HG03575 (cell line): Measurements from ENCODE around the gene COA7.
"Not testable (repeated sequence)": the region's sequence is repeated elsewhere in the genome, so short reads cannot be mapped to it uniquely, and the experiment has no call there.

Experiments used
- ATAC-seq: cut with Tn5 transposase; IDR thresholded peaks from one replicate; pipeline ENCODE4 v1.9.1; 2021; ENCODE audit not compliant: unreplicated experiment, insufficient number of reproducible peaks, low FRiP score; ENCODE audit errors: extremely low read depth

COA7 gene

DNA sequence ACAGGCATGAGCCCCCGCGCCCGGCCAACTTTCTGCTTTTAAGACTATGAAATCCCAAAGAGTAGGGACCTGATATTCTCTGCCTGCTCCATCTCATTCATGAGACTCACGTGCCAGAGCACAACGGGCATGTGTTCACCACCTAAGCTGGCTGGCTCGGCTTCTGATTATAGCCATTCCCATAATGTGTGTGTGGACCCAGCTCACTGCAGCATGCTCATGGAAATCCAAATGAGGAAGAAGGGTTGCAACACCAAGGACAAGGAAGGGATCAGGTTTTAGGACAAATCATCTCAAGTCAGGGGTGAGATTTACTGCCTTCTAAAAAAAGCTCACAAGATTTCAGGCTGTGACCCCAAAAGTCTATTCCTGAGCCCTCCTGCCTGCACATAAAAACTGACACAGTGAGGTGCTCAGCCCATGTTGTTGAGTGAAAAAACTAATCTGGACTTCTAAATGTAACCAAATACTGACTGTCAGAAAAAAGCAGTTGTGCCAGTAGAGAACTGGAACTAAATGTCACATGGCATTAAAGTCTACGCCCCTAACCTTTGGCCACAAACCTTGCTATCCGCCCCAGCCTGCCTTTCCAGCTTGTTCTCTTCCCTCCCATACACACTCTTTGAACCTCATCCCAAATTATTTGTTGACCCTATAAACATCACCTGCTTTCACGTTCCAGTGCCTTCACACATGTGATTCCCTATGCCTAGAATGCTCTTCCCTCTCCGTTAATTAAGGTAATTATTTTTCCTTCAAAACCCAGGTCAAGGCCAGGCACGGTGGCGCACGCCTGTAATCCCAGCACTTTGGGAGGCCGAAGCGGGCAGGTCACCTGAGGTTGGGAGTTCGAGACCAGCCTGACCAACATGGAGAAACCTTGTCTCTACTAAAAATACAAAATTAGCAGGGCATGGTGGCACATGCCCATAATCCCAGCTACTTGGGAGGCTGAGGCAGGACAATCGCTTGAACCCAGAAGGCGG lies 9.1 kb upstream of the COA7 start:
- no peak for ATAC-seq

DNA sequence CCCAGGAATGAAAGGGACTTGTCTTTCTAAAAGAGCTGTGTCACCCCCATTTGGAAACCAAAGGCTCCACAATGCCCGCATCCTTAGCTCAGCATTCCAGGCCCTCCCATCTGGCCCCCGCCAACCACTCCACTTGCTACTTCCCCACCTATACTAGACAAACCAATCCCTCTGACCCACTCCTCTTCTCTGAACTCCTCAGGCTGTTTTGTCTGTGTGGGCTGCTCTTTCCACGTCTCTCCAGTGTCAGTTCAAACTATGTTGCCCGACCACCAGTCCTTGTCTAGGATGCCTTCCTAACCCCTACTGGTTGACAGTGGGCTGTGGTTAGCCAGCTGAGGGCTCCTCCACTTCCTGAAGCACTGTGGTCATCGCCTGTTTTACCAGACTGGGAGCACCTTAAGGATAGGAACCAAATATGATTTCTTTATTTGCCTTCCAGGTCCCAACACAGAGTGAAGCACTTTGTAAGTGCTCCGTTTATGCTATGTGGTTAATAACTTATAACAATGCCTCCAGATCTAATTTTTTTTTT lies 8.1 kb upstream of the COA7 start:
- ATAC-seq, result no peak

DNA sequence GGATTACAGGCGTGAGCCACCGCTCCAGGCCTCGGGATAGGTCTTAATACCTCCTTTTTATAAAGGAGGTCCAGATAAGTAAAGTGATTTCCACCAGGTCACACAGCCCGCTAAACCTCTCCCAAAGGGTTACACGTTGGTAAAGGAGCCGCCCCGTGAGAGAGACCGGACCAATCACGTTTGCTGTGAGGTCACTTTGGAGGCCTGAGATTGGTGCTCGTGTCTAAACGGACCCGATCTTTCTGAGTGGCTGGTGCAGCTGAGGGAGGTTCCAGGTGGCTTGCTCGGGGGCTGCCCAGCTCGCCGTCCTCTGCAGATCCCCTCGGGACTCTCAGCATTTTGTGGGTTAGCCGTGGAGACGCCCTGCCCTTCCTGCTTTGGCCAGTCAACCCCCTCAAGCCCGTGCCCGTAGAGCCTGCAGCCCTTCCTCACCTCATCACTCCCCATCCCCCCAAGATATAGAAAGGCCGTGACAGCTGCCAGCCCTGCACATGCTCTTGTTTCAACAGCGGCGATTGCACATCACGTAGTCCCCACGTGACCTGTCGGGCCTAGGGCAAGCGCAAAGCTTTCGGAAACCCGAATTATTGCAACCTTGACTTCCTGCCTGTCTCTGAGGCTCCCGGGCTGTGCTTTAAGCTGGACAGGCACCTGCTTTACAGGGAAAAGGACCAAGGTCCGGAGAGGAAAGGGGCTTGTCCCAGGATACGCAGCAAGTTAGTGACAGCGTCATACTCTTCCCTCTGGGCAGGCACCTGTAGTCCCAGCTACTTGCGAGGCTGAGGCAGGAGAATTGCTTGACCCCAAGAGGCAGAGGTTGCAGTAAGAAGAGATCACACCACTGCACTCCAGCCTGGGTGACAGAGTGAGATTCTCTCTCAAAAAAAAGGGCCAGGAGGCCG lies 5.0 kb upstream of the COA7 start:
- ATAC-seq, result peak; percentile 63

GRCh38 chr1:52695627-52696026 lies 2.5 kb downstream of the COA7 start:
- ATAC-seq, result no peak

- ATAC-seq, result no peak
These were observed 4.3 kb downstream of the COA7 start for GRCh38 chr1:52693843-52694242.

DNA sequence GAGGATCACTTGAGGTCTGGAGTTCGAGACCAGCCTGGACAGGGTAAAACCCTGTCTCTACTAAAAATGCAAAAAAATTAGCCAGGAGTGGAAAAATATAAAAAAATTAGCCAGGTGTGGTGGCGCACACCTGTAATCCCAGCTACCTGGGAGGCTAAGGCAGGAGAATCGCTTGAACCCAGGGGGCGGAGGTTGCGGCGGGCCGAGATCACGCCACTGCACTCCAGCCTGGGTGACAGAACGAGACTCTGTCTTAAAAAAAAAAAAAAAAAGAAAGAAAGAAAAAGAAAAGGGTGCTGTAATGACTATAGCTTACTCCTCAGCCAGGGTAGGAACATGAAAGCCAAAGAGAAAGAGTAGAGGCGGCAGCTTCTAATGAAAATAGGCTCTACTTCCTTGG lies 4.8 kb downstream of the COA7 start:
- not testable (repeated sequence) for ATAC-seq

GRCh38 chr1:52692697-52693096 lies 5.5 kb downstream of the COA7 start:
- no peak for ATAC-seq

GRCh38 chr1:52691821-52692220 lies 6.3 kb downstream of the COA7 start:
- ATAC-seq, result no peak

GRCh38 chr1:52686830-52687229 lies 11.3 kb downstream of the COA7 start:
- ATAC-seq, result no peak

GRCh38 chr1:52686261-52686751 lies 11.8 kb downstream of the COA7 start:
- ATAC-seq, result not testable (repeated sequence)

DNA sequence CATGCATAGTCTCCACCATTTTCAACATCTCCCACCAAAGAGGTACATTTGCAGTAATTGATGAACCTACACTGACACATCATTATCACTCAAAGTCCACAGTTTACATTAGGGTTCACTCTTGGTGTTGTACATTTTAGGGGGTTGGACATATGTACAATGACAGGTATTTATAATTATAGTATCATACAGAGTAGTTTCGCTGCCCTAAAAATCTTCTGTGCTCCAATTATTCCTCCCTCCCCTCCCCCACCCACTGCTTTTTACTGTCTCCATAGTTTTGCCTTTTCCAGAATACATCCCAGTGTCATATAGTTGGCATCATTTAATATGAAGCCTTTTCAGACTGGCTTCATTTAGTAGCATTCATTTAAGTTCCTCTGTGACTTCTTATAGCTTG lies 13.6 kb downstream of the COA7 start:
- no peak for ATAC-seq

- ATAC-seq, result no peak
These were observed 14.7 kb downstream of the COA7 start for GRCh38 chr1:52683367-52683940.

DNA sequence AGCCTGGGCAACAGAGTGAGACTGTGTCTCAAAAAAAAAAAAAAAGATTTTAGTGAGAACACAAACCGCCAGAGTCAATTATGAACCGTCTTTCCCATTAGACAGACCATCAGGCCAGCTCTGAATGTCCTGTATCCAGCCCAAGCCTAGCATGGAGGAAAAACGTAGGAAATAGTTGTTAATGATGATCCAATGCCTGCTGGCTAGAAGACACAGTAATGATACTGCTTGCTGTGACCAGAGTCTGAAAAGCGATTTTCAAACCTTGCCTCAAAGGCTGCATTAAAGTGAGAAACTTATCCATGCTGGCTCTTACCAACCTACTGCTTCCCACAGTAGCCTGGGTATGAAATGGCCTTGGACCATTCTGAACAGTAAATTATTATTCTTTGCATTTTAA lies 17.0 kb downstream of the COA7 start:
- ATAC-seq, result no peak

GRCh38 chr1:52680353-52680752 lies 17.8 kb downstream of the COA7 start:
- no peak for ATAC-seq

DNA sequence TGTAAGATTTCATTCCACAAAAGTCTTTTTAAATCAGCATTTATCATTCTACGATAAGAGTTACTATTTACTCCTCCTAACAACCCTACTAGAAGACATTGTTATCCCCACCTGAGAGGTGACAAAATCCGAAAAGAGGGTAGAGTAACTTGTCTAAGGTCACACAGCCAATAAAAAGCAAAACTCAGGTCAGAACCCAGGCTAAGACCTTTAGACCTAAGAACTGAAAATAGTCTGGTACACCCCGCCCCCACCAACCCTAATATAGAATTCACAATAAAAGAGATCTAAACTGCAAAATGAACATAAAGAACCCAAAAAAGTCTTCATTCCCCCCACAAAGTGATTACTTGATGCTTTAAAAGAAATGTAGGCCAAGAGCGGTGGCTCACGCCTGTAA lies 18.6 kb downstream of the COA7 start:
- ATAC-seq, result no peak

DNA sequence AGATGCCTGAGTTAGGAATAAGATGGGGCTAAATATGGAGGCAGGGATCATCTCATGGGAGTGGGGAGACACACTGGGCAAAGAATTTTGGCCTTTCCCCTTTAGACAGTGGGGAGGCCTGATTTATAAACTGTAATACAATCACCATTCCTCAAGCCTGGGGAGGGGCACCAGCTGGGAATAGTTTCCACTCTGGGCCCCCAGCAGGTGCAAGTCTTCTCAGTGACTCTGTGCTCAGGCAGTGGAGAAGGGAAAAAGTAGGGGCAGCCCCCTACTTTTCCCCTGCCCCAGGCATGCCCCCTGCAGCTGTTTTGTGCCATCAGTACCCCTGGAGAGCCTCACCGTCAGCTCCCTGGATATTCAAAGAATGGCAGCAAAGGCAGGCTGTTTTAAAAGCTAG lies 19.1 kb downstream of the COA7 start:
- no peak for ATAC-seq

DNA sequence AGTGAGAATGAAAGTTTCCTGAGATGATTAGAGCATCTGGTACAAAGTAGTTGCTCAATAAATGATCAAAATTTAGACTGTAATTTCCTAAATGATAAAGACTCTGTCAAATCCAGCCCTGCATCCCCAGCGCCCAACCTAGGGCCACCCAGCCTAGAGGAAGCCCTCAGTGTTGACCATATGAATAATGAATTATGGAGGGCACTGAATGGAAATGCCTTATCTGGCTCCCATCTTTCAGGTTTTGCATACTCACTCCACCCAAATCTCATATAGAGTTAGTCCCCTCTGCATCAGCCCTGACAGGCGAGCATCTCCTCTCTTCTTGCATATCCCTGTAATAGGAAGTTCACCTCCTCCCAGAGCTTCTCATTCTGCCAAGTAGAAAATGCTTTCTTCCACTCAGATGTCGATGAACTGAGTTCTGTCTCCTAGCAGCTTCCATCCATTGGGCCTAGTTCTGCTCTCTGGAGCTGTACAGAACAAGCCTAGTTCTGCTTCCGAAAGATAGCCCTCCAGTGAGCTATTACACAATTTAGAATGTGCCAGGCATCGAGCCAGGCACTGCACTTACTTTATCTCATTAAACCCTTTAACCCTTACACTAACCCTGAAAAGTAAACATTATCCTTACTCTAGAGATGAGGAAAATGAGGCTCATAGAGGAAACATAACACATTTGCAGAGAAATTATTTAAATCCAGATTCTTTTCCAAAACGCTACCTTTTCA lies 20.9 kb downstream of the COA7 start:
- no peak for ATAC-seq

DNA sequence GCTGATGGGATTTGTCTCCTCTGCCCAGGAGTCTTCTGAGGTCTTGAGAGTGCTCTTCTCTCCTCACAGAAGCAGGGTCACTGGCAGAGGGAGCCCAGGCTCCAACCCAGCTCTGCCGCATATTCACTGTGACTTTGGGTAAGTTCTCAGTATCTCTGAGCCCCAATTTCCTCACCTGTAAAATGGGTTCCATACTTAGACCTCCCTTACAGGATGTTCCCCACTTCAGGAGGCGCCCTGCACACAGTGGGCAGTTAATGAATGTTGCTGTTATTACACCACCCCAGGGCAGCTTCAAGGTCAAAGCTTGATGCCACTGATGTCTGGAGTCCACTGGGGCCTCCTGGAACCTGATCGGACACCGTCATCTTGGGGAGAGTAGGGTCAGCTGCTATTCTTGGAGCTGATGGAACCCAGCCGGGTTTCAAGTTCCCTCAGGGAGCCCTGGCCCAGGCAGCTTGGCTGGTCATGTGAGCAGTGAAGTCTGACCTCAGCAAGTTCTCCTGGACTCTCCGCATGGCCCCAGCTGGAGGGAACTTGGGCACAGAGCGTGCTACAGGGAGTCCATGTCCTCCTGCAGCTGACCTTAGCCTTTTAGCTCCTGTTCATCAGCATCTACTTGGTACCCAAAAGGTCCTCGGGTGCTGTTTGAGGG lies 21.8 kb downstream of the COA7 start:
- no peak for ATAC-seq
